Fibroblast of the aortic adventitia (primary cell): ENCODE results near the gene OPRM1. TPM values are rescaled to one million over a fixed set of nuclear protein-coding genes. Genes with fewer than 3 reads are reported as not detected.

Experiments
- DNase-seq: peaks from one replicate; pipeline ENCODE4 v3.0.0-alpha.2; 2010; ENCODE audit warnings: low read depth
- H3K4me3 ChIP-seq: 2 replicates; pipeline ENCODE4 v1.5.1; 2011; ENCODE audit warnings: low read depth, mild to moderate bottlenecking, control low read depth, low read length, moderate library complexity
- CTCF ChIP-seq: IDR thresholded peaks from 2 replicates; pipeline ENCODE4 v1.5.1; 2011; ENCODE audit warnings: mild to moderate bottlenecking, low read length, control low read depth, inconsistent platforms; ENCODE audit not compliant: insufficient read depth
- total RNA-seq: library from RNA; depleted of rRNA; stranded (reverse); fragments of >200 nt; gene quantifications from 2 replicates; pipeline ENCODE4 v1.2.3, GENCODE V29; 2012; ENCODE audit warnings: low replicate concordance

The OPRM1 gene
- total RNA-seq, 1 donor: not detected

- no peak overlapping the region for H3K4me3 ChIP-seq
- TF ChIP-seq CTCF: no peak
- DNase-seq: no peak
Measured at GRCh38 chr6:154010371-154010770, 28.7 kb upstream of the OPRM1 start.

- no peak for DNase-seq
- no peak for TF ChIP-seq CTCF
- no peak overlapping the region for H3K4me3 ChIP-seq
Measured at GRCh38 chr6:154012852-154013251, 26.2 kb upstream of the OPRM1 start.

- DNase-seq: no peak
- no peak for TF ChIP-seq CTCF
- H3K4me3 ChIP-seq: no peak overlapping the region
Measured at GRCh38 chr6:154017786-154018185, 21.3 kb upstream of the OPRM1 start.

GRCh38 chr6:154030646-154031045 lies 8.4 kb upstream of the OPRM1 start:
- no peak for DNase-seq
- H3K4me3 ChIP-seq: no peak overlapping the region
- no peak for TF ChIP-seq CTCF

GRCh38 chr6:154041001-154041400 lies 2.0 kb downstream of the OPRM1 start:
- H3K4me3 ChIP-seq: no peak overlapping the region
- TF ChIP-seq CTCF: no peak
- DNase-seq: no peak

- no peak for DNase-seq
- H3K4me3 ChIP-seq: no peak overlapping the region
- TF ChIP-seq CTCF: no peak
Measured at GRCh38 chr6:154053141-154053540, 14.1 kb downstream of the OPRM1 start.

- DNase-seq: no peak
- no peak for TF ChIP-seq CTCF
- no peak overlapping the region for H3K4me3 ChIP-seq
Measured at GRCh38 chr6:154056536-154056935, 17.5 kb downstream of the OPRM1 start.
